GM18873 (cell line): ENCODE results near the gene PCSK5.

Experiments used
- ATAC-seq: cut with Tn5 transposase; IDR thresholded peaks from one replicate; pipeline ENCODE4 v1.9.1; 2021; ENCODE audit warnings: mild to moderate bottlenecking, moderate library complexity, moderate number of reproducible peaks; ENCODE audit not compliant: unreplicated experiment, low FRiP score

Gene PCSK5

DNA sequence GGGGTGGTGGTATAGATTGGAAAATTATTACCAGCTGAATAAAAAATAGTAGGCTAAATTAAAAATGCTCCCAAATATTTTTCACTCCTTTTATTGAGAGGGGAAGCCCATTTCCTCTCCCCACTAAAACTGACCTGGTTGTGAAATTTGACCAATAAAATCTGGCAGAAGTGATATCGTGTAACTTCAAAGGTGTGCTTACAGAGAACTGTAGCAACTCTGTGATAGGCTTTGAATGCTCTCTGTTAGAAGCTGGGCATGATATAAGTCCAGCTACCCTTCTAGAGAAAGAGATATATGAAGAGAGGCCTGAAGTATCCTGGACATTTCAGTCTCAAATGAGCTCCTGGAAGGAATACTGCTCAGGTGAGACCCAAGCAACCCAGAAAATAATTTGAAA, 513.9 kb downstream of the PCSK5 start:
- no peak for ATAC-seq

DNA sequence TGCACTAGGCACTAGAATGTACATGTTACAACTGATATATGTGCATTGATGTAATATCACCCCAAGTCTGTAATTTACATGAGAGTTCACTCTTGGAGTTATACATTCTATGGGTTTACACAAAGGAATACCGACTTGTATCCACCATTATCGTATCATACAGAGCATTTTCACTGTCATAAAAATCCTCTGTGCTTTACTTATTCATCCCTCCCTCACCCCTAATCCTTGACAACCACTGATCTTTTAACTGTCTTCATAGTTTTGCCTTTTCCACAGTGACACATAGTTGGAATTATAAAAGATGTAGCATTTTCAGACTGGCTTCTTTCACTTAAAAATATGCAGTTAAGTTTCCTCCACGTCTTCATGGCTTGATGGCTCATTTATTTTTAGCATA, 514.9 kb downstream of the PCSK5 start:
- ATAC-seq: no peak

GRCh38 chr9:76405868-76406267, 515.4 kb downstream of the PCSK5 start:
- no peak for ATAC-seq
